GM18520 (cell line): ENCODE results near the gene CCNA1.

Experiments used
- ATAC-seq: cut with Tn5 transposase; IDR thresholded peaks from one replicate; pipeline ENCODE4 v1.9.1; 2021; ENCODE audit not compliant: unreplicated experiment

The CCNA1 gene

DNA sequence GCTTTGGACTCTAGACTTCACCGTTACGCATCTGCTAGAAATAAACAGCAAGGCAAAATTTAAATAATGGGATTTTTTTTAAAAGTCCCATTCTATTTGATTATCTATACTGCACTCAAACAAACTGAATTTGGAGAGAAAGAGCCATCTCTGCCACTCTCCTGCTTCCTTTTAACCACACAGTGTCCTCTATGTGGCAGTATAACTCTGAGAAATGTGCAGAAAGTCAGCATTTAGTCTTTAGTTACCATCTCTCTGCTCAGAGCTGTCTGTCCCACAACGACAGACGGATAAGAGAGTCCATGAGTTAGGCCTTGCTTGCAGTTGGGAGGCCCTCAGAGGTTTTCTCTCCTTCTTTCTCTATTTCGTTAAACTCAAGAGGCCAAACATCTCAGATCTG is 21.2 kb downstream of the CCNA1 start:
- no peak for ATAC-seq

DNA sequence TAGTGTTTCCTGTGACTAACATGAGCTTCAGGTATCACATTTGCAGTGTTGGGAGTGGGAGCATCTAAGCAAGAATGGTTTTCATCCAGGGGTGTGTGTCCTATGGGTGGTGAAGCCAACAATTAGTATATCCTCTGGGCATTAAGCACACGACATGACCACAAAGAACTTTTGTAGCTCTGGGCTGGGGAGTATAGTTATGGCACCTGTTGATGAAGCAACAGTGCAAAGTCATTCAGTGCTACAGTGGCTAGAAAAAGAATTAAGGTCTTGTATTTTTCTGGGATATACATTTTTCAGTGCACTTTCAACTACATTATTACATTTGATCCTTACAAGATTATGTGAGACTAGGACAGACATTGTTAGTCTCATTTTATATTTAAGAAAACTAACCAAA is 21.8 kb downstream of the CCNA1 start:
- no peak for ATAC-seq

DNA sequence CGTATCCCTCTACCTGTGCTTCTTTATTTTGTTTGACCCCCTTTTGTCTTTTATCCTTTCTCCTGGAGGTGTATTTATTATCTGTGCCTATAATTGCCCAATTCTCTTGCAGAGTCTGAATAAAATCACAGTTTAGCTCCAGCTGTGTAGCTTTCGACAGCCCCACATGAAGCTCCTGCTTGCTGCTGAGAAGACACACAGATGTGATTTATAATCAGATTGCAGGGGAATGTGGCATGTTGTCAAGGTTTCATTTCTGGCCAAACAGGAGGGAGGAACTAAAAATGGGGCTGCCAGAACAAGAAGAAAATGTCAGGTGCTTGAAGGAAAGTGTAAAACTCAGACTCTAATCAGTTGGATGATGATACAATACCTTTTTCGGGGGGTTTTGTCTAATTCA is 22.7 kb downstream of the CCNA1 start:
- no peak for ATAC-seq

DNA sequence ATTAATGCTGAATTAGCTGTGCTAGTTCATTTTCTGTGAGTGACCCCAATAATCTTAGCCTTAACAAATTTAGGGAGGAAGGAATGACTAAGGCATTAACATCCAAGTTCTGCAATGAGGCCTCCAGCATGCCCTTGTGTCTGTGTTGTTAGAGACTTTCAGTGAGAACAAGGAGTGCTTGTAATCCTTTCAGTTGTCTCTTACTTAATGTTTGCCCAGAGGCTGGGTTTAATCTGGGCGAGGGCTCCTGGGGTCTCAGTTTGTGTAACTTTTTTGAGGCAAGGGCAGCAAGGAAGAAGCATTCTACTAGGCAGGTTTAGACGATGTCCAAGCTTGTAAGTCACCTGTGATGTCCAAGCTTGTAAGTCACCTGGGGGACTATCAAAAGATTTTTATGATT is 24.3 kb downstream of the CCNA1 start:
- no peak for ATAC-seq

DNA sequence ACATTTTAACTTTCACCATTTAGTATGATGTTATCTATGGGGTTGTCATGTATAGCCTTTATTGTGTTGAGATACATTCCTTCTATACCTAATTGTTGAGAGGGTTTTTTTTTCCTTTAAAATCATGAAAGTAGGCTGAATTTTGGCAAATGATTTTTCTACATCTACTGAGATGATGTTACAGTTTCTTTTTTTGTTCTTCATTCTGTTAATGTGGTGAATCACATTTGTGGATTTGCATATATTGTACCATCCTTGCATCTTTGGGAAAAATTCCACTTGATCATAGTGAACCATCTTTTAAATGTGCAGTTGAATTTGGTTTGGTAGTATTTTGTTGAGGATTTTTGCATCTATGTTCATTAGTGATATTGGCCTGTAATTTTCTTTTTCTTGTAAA is 29.2 kb downstream of the CCNA1 start:
- ATAC-seq, result no peak

DNA sequence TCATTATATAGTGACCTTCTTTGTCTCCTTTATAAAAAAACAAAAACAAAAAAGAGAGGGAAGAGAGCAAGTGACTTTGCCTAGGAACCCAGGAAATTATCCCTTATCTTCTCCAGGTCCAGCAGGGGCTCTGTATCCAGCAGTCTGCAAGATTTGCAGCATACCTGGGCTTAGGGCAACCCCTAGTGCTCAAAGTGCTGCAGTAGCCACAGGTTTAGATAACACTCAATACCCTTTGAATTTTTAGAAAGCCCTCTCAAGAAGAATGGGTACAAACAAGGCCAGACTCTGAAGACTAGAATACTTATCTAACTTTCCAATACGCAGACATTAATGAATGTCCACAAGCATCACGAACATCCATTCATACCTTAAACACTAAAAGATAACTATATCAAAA is 43.2 kb downstream of the CCNA1 start:
- ATAC-seq, result no peak

DNA sequence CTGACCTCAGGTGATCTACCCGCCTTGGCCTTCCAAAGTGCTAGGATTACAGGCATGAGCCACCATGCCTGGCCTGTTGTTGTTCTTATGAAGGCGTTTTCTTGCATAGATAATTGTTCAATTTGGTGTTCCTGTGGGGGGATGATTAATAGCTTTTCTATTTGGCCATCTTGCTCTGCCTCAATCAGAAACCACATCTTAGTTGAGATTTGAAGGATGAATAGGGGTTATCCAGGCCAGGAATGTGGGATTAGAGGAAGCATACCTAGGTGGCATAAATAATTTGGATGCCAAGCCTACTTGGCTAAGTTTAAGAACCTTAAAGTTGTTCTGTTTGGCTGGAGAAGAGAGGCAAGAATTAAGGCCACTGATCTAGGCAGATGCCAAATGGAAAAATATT is 44.4 kb downstream of the CCNA1 start:
- ATAC-seq, result no peak

DNA sequence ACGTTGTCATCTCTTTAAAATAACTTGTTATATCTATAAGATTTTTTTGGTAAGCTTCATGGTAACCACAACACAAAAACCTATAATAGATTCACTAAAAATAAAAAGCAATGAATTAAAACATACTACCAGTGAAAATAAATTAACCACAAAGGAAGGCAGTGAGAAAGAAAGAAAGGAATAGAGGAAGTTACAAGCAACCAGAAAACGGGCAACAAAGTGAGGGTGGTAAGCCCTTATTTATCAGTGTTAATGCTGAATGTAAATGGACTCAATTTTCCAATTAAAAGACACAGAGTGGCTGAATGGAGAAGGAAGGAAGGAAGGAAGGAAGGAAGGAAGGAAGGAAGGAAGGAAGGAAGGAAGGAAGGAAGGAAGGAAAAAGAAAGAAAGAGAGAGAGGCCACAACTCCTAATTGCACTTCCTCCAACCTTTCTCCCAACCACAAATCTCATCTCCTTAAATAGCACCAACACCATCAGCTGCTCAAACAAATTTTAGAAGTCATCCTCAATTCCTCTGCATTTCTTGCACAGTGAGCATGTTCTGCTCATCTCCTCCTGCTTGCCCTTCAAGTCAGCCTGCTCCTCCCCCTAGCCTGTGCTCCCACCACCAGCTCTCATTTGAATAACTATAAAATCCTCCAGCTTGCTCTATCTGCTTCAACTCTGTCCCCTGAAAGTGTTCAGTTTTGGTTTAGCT is 48.6 kb downstream of the CCNA1 start:
- no peak for ATAC-seq

DNA sequence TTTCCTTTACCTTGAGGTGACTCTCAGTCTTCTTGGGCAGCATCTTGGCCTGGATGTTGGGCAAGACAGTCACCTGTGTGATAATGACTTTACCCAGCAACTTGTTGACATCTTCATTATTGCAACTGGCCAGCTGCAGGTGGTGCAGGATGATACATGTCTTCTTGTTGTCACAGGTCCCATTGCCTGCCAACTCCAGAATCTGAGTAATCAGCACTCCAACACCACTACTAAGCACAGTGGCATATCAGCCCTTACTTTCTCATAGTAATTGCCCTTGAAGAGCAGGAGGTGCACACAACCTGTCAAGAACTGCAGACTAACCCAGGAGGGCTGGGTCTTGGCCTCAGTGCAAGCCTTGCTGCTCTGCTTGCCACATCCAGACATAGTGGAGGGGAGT is 57.8 kb downstream of the CCNA1 start:
- no peak for ATAC-seq
